ENCODE results near the gene SAPCD2. TPM values are rescaled to one million over a fixed set of nuclear protein-coding genes. Genes with fewer than 3 reads are reported as not detected.

Gene SAPCD2
- total and polyA plus RNA-seq, 4 donors = 5.0 to 19.0 (median 15.5) TPM

DNA sequence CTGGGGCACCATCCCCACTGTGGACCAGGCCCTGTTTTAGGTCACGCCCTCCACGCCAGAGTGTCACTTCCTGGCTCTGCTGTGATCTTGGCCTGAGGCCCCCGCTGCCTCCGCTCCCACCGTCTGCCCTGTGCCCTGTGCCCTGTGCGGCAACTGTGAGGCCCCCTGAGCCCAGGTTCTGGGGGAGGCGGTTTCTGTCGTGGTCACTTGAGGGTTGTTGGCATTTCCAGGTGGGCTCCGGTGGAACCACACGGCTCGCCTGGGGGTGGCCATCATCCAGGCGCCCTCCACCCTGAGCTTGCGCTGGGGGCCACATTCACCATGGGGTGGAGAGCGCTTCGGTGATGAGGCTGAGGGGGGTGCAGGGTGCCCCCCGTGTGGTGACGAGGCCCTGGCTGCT lies 37.6 kb upstream of the SAPCD2 start:
- H3K9me3 ChIP-seq (ENCODE audit: control insufficient read depth, insufficient read depth, low read length) = no peaks in the 10 kb centered on the region
- H3K27ac ChIP-seq (ENCODE audit: low read depth, low read length) = no peak overlapping the region
- H3K36me3 ChIP-seq (ENCODE audit: control insufficient read depth, insufficient read depth, low read length) = peaks cover 100% of the 10 kb centered on the region
- no peak overlapping the region for H3K4me3 ChIP-seq (ENCODE audit: low read depth, low read length)
- no peaks in the 10 kb centered on the region for H3K27me3 ChIP-seq (ENCODE audit: control insufficient read depth, insufficient read depth, low read length)
- DNase-seq (ENCODE audit: low read depth in 4 of 6, low spot score in 6 of 6) = no peak
- WGBS (ENCODE audit: insufficient coverage) = 97% methylated on average over 17 of the region's 17 CpGs
- H3K4me1 ChIP-seq (ENCODE audit: control insufficient read depth, insufficient read depth, low read length) = no peaks in the 10 kb centered on the region

DNA sequence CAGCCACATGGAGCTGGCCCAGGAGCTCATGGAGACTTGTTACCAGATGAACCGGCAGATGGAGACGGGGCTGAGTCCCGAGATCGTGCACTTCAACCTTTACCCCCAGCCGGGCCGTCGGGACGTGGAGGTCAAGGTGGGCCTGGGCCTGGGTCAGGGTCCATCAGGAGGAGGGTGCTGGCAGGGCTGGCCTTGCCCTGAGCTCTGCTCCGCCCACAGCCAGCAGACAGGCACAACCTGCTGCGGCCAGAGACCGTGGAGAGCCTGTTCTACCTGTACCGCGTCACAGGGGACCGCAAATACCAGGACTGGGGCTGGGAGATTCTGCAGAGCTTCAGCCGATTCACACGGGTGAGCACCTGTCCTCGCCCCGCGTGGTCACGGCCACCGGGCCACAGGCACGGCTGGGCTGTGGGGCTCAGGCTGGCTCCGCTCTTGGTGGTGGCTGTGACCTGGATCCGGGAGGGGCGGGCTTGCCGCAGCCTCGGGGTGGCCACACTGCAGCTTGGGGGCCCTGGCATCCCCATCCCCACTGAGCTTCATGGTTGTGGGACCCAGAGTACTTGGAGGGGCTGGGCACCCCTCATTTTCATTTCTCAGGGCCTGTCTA lies 37.1 kb upstream of the SAPCD2 start:
- 95% methylated on average over 27 of the region's 27 CpGs for WGBS (ENCODE audit: insufficient coverage)

DNA sequence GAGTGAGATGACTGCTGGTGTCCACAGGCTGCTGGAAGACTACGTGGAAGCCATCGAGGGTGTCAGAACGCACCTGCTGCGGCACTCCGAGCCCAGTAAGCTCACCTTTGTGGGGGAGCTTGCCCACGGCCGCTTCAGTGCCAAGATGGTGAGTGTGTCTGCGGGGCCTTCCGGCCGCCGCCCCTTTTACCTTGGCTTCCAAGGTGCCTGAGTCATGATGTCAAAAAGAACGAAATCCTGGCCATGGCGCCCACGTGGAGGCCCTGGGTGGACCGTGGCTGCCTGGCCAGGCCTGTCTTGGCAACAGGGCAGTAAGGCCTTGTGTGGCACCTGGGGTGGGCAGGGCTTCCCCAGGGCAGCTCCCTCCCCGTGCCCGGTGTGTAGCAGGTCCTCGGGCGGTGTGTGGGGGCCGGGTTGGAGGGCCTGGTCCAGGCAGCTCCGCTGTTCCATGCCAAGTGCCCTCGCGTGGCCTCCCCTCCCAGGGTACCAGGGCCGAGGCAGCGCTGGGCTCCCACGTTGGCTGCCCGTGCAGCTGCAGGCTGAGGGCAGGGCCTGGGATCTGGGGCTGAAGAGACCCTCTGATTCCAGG lies 36.4 kb upstream of the SAPCD2 start:
- H3K36me3 ChIP-seq (ENCODE audit: control insufficient read depth, insufficient read depth, low read length) = peaks cover 100% of the 10 kb centered on the region
- no peak for DNase-seq (ENCODE audit: low read depth in 4 of 6, low spot score in 6 of 6)
- WGBS (ENCODE audit: insufficient coverage) = 98% methylated on average over 27 of the region's 27 CpGs

More for the DNA sequence above, 37.1 kb upstream of the SAPCD2 start:
- Histone ChIP-seq H3K4me3 (ENCODE audit: low read depth, low read length) (no peak overlapping the region), H3K9me3 (ENCODE audit: control insufficient read depth, insufficient read depth, low read length) (no peaks in the 10 kb centered on the region), H3K4me1 (ENCODE audit: control insufficient read depth, insufficient read depth, low read length) (no peaks in the 10 kb centered on the region), H3K27me3 (ENCODE audit: control insufficient read depth, insufficient read depth, low read length) (no peaks in the 10 kb centered on the region), H3K36me3 (ENCODE audit: control insufficient read depth, insufficient read depth, low read length) (peaks cover 100% of the 10 kb centered on the region), H3K27ac (ENCODE audit: low read depth, low read length) (no peak overlapping the region)
- no peak for DNase-seq (ENCODE audit: low read depth in 4 of 6, low spot score in 6 of 6)

DNA sequence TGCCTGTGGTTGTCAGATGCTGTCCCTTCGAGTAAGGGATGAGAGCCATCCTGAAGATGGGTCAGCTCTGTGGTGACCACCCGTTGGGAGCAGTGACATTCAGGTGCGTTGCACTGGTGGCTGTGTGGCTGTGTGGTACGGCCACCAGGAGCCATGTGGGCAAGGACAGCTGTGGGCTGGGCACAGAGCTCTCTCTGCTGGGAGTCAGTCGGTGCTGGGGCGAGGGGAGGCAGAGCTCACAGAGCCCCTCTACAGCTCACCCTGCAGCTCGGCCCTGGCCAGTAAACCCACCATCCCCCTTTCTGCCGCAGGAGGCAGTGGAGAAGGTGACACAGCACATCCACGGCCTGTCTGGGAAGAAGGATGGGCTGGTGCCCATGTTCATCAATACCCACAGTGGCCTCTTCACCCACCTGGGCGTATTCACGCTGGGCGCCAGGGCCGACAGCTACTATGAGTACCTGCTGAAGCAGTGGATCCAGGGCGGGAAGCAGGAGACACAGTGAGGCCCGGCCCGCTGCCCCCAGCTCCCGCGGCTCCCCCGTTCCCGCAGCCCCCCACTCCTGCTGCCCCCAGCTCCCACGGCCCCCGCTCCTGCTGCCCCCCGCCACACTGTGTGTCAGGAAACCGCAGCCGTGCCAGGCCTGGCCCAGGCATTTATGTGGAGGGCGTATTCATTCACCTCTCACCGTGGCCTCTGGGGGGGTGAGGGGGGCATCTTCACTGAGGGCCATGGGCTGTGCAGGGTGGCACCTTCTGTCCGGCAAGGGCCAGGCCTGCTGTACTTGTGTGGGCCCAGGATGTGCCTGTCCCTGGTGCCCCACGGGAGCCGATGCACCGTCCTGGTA lies 35.7 kb upstream of the SAPCD2 start:
- no peak overlapping the region for H3K4me3 ChIP-seq (ENCODE audit: low read depth, low read length)
- H3K4me1 ChIP-seq (ENCODE audit: control insufficient read depth, insufficient read depth, low read length) = no peaks in the 10 kb centered on the region
- peaks cover 100% of the 10 kb centered on the region for H3K36me3 ChIP-seq (ENCODE audit: control insufficient read depth, insufficient read depth, low read length)
- H3K9me3 ChIP-seq (ENCODE audit: control insufficient read depth, insufficient read depth, low read length) = no peaks in the 10 kb centered on the region
- 98% methylated on average over 20 of the region's 31 CpGs for WGBS (ENCODE audit: insufficient coverage)
- H3K27ac ChIP-seq (ENCODE audit: low read depth, low read length) = no peak overlapping the region
- no peak for DNase-seq (ENCODE audit: low read depth in 4 of 6, low spot score in 6 of 6)
- H3K27me3 ChIP-seq (ENCODE audit: control insufficient read depth, insufficient read depth, low read length) = no peaks in the 10 kb centered on the region

More for the DNA sequence above, 36.4 kb upstream of the SAPCD2 start:
- Histone ChIP-seq H3K9me3 (ENCODE audit: control insufficient read depth, insufficient read depth, low read length) (no peaks in the 10 kb centered on the region), H3K27ac (ENCODE audit: low read depth, low read length) (no peak overlapping the region), H3K4me3 (ENCODE audit: low read depth, low read length) (no peak overlapping the region), H3K4me1 (ENCODE audit: control insufficient read depth, insufficient read depth, low read length) (no peaks in the 10 kb centered on the region), H3K27me3 (ENCODE audit: control insufficient read depth, insufficient read depth, low read length) (no peaks in the 10 kb centered on the region)

DNA sequence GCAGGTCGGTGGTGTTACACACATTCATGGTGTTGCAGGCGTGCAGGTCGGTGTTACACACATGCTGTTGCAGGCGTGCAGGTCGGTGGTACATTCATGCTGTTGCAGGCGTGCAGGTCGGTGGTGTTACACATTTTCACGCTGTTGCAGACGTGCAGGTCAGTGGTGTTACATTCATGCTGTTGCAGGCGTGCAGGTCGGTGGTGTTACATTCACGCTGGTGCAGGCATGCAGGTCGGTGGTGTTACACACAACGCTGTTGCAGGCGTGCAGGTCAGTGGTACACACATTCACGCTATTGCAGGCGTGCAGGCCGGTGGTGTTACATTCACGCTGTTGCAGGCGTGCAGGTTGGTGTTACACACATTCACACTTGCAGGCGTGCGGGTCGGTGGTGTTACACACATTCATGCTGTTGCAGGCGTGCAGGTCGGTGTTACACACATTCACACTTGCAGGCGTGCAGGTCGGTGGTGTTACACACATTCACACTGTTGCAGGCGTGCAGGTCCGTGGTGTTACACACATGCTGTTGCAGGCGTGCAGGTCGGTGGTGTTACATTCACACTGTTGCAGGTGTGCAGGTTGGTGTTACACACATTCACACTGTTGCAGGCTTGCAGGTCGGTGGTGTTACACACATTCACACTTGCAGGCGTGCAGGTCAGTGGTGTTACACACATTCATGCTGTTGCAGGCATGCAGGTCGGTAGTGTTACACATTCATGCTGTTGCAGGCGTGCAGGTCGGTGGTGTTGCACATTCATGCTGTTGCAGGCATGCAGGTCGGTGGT lies 33.0 kb upstream of the SAPCD2 start:
- 96% methylated on average over 37 of the region's 37 CpGs for WGBS (ENCODE audit: insufficient coverage)
- Histone ChIP-seq H3K4me3 (ENCODE audit: low read depth, low read length) (no peak overlapping the region), H3K27me3 (ENCODE audit: control insufficient read depth, insufficient read depth, low read length) (no peaks in the 10 kb centered on the region), H3K36me3 (ENCODE audit: control insufficient read depth, insufficient read depth, low read length) (peaks cover 100% of the 10 kb centered on the region), H3K4me1 (ENCODE audit: control insufficient read depth, insufficient read depth, low read length) (no peaks in the 10 kb centered on the region), H3K9me3 (ENCODE audit: control insufficient read depth, insufficient read depth, low read length) (no peaks in the 10 kb centered on the region), H3K27ac (ENCODE audit: low read depth, low read length) (no peak overlapping the region)
- no peak for DNase-seq (ENCODE audit: low read depth in 4 of 6, low spot score in 6 of 6)

DNA sequence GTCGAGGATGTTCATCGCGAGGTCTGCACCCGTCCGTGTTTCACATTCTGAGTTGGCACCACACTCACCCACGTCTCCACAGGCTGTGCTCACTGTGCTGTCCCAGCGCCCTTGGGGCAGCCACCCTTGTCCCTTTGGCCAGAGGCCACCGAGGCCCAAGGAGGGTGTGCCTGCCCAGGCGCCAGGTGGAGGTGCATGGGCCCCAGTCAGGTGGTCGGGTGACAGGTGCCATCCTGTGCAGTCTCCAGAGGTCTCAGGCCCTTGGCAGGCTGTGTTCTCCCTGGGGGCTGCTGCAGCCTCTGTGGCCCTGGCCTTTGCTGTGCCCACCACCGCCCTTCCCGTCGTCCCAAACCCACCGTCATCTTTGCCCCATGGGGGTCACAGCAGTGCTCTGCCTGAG lies 28.9 kb upstream of the SAPCD2 start:
- H3K27ac ChIP-seq (ENCODE audit: low read depth, low read length) = no peak overlapping the region
- WGBS (ENCODE audit: insufficient coverage) = 96% methylated on average over 14 of the region's 14 CpGs
- no peak for DNase-seq (ENCODE audit: low read depth in 4 of 6, low spot score in 6 of 6)
- H3K27me3 ChIP-seq (ENCODE audit: control insufficient read depth, insufficient read depth, low read length) = no peaks in the 10 kb centered on the region
- H3K9me3 ChIP-seq (ENCODE audit: control insufficient read depth, insufficient read depth, low read length) = no peaks in the 10 kb centered on the region
- no peaks in the 10 kb centered on the region for H3K4me1 ChIP-seq (ENCODE audit: control insufficient read depth, insufficient read depth, low read length)
- peaks cover 91% of the 10 kb centered on the region for H3K36me3 ChIP-seq (ENCODE audit: control insufficient read depth, insufficient read depth, low read length)
- no peak overlapping the region for H3K4me3 ChIP-seq (ENCODE audit: low read depth, low read length)

DNA sequence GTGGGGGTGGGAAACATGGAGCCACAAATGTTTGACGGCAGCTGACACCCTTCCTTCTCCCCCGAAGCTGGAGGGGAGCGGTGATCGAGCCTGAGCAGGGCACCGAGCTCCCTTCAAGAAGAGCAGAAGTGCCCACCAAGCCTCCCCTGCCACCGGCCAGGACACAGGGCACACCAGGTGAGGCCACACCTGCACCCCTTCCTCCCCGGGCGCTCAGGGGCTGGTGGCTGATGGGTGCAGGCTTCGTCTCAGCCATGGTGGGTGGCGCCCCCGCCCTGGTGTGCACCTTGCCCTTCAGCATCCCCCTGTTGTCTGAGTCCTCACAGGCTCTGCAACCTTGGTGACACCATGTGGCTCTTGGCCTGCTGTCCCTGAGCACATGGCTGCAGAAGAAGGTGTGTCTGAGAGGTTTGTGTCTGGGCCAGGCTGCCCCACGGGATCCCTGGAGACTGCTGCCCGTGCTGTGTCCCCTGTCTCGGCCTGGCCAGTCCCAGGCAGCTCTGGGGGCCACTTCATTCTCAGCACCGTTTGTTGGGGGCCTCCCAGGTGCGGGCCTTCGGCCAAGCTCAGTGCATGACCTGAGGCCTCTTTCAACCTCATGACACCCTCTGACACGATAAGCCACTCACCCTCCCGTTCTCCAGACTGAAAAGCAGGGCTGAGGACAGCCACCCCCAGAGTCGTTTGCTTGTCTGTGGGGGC lies 27.6 kb upstream of the SAPCD2 start:
- 95% methylated on average over 17 of the region's 20 CpGs for WGBS (ENCODE audit: insufficient coverage)
- no peak for DNase-seq (ENCODE audit: low read depth in 4 of 6, low spot score in 6 of 6)
- Histone ChIP-seq H3K27me3 (ENCODE audit: control insufficient read depth, insufficient read depth, low read length) (no peaks in the 10 kb centered on the region), H3K27ac (ENCODE audit: low read depth, low read length) (no peak overlapping the region), H3K36me3 (ENCODE audit: control insufficient read depth, insufficient read depth, low read length) (peaks cover 86% of the 10 kb centered on the region), H3K4me1 (ENCODE audit: control insufficient read depth, insufficient read depth, low read length) (no peaks in the 10 kb centered on the region), H3K4me3 (ENCODE audit: low read depth, low read length) (no peak overlapping the region), H3K9me3 (ENCODE audit: control insufficient read depth, insufficient read depth, low read length) (no peaks in the 10 kb centered on the region)

DNA sequence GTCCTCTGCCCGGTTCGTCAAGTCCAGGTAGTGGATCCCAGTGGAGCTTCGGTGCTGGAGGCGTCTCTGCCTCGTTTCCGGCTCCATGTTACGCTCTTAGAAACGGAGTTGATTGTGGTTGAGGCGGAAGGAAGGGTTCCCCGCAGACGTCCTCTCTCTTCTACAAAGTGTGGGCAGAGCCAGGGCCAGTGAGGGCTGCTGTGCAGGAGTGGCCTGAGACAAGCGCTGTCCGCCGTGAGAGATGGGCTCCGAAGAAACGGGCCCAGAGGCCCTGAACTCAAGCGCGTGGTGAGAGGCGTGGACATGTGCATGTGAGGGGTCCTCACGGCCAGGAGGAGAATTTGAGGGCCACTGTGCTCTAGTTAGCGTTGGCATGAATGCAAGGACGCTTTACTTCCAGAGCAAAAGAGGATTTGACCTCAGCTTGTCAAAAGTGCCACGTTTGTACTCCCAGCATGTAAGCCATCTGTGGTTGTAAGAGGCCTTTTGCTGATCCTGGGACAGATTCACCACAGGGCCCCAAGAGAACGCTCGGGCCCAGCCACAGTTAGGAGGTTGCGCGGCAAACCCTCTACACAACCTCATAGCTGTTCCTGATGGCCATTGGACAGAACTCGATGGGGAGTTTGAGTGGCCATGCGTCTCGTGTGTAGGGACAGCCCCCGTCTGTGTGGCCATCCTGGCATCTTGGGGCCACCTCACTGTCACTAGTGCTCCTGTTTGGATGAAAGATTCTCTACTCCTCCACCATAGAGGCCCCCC lies 26.6 kb upstream of the SAPCD2 start:
- Histone ChIP-seq H3K36me3 (ENCODE audit: control insufficient read depth, insufficient read depth, low read length) (peaks cover 79% of the 10 kb centered on the region), H3K27ac (ENCODE audit: low read depth, low read length) (no peak overlapping the region), H3K9me3 (ENCODE audit: control insufficient read depth, insufficient read depth, low read length) (no peaks in the 10 kb centered on the region), H3K27me3 (ENCODE audit: control insufficient read depth, insufficient read depth, low read length) (no peaks in the 10 kb centered on the region), H3K4me3 (ENCODE audit: low read depth, low read length) (no peak overlapping the region), H3K4me1 (ENCODE audit: control insufficient read depth, insufficient read depth, low read length) (no peaks in the 10 kb centered on the region)
- no peak for DNase-seq (ENCODE audit: low read depth in 4 of 6, low spot score in 6 of 6)
- 97% methylated on average over 31 of the region's 31 CpGs for WGBS (ENCODE audit: insufficient coverage)

All from spinal cord (tissue), 10 donors.